ENCODE data around the gene ADARB2. TPM values are rescaled to one million over a fixed set of nuclear protein-coding genes. Genes with fewer than 3 reads are reported as not detected.

ADARB2 gene
- total RNA-seq, 4 donors from 2014 or later, result 1.3 to 5.4 (median 1.8) TPM

GRCh38 chr10:1451941-1452340 lies 285.4 kb downstream of the ADARB2 start:
- Histone ChIP-seq H3K36me3 (no peaks in the 10 kb centered on the region), H3K27me3 (peaks cover 60% of the 10 kb centered on the region), H3K9me3 (no peaks in the 10 kb centered on the region), H3K4me3 (no peak overlapping the region), H3K4me1 (no peaks in the 10 kb centered on the region), H3K27ac (no peak overlapping the region)
- no peak for ATAC-seq
- 84 to 93% methylated on average over 4 to 7 of the region's 7 CpGs for WGBS, 2 donors (ENCODE audit: low coverage in 1 of 2)
- TF ChIP-seq POLR2AphosphoS5 (IDR thresholded peaks at IDR 0.05) (no peak), POLR2A (IDR thresholded peaks at IDR 0.05) (no peak), EP300 (IDR thresholded peaks at IDR 0.05) (no peak), CTCF (IDR thresholded peaks at IDR 0.05) (no peak)

GRCh38 chr10:1451362-1451888 lies 285.9 kb downstream of the ADARB2 start:
- Histone ChIP-seq H3K4me1 (no peaks in the 10 kb centered on the region), H3K36me3 (no peaks in the 10 kb centered on the region), H3K9me3 (no peaks in the 10 kb centered on the region), H3K27me3 (peaks cover 56% of the 10 kb centered on the region), H3K4me3 (no peak overlapping the region), H3K27ac (no peak overlapping the region)
- WGBS, 2 donors (ENCODE audit: low coverage in 1 of 2), result 59 to 89% methylated on average over 3 of the region's 4 CpGs
- no peak for TF ChIP-seq POLR2AphosphoS5 (IDR thresholded peaks at IDR 0.05)
- TF ChIP-seq POLR2A (IDR thresholded peaks at IDR 0.05), result no peak
- no peak for TF ChIP-seq EP300 (IDR thresholded peaks at IDR 0.05)
- TF ChIP-seq CTCF (IDR thresholded peaks at IDR 0.05), result no peak
- ATAC-seq, result no peak

GRCh38 chr10:1449572-1450205 lies 287.6 kb downstream of the ADARB2 start:
- Histone ChIP-seq H3K27me3 (peaks cover 51% of the 10 kb centered on the region), H3K27ac (no peak overlapping the region), H3K36me3 (no peaks in the 10 kb centered on the region), H3K4me3 (no peak overlapping the region), H3K9me3 (no peaks in the 10 kb centered on the region), H3K4me1 (no peaks in the 10 kb centered on the region)
- WGBS, 2 donors (ENCODE audit: low coverage in 1 of 2), result 38 to 63% methylated on average over 7 to 11 of the region's 16 CpGs
- TF ChIP-seq EP300 (IDR thresholded peaks at IDR 0.05) (no peak), POLR2AphosphoS5 (IDR thresholded peaks at IDR 0.05) (no peak), CTCF (IDR thresholded peaks at IDR 0.05) (no peak), POLR2A (IDR thresholded peaks at IDR 0.05) (no peak)
- no peak for ATAC-seq

- H3K9me3 ChIP-seq, result no peaks in the 10 kb centered on the region
- 46 to 66% methylated on average over 3 to 7 of the region's 7 CpGs for whole genome bisulfite sequencing, 2 donors (ENCODE audit: low coverage in 1 of 2)
- no peaks in the 10 kb centered on the region for H3K36me3 ChIP-seq
- TF ChIP-seq CTCF (IDR thresholded peaks at IDR 0.05) (no peak), EP300 (IDR thresholded peaks at IDR 0.05) (no peak), POLR2AphosphoS5 (IDR thresholded peaks at IDR 0.05) (no peak), POLR2A (IDR thresholded peaks at IDR 0.05) (no peak)
- no peak overlapping the region for H3K4me3 ChIP-seq
- no peak overlapping the region for H3K27ac ChIP-seq
- peaks cover 51% of the 10 kb centered on the region for H3K27me3 ChIP-seq
- H3K4me1 ChIP-seq, result no peaks in the 10 kb centered on the region
- no peak for ATAC-seq
These were observed 288.3 kb downstream of the ADARB2 start for GRCh38 chr10:1449021-1449420.
